B cell (primary cell): ENCODE results near the gene ARHGAP22. TPM values are rescaled to one million over a fixed set of nuclear protein-coding genes. Genes with fewer than 3 reads are reported as not detected.

Source experiments
- ATAC-seq: fragments of 200-7000 bp; cut with Tn5 transposase; one replicate; pipeline ENCODE4 v1.10.0; 2021; ENCODE audit warnings: low read depth, mild to moderate bottlenecking, moderate number of reproducible peaks, moderate library complexity
- CTCF ChIA-PET: fragments of 350-600 bp; sonication (Branson Sonifier 250); formaldehyde crosslinking; loops from one replicate; lab custom pipeline; 2021; ENCODE audit warnings: antibody characterized with exemption, inconsistent platforms; lab: Charles Lee
- POLR2A ChIA-PET: fragments of 350-600 bp; sonication (Branson Sonifier 250); formaldehyde crosslinking; loops from one replicate; lab custom pipeline; 2021; ENCODE audit warnings: antibody characterized with exemption; lab: Charles Lee
- DNase-seq: peaks from one replicate; pipeline ENCODE4 v3.0.0; 2013
- H2AFZ ChIP-seq: 2 replicates; pipeline ENCODE4 v1.6.1; 2012; ENCODE audit warnings: mild to moderate bottlenecking, low read depth, low read length; ENCODE audit not compliant: insufficient read depth, poor library complexity, severe bottlenecking
- H3K27ac ChIP-seq, 2 donors: 1 replicate in 1 of 2; 2 replicates in 1 of 2; pipeline ENCODE4 v1.5.1; 2012 to 2013; ENCODE audit warnings: low read length in 2 of 2, mild to moderate bottlenecking in 2 of 2, moderate library complexity in 1 of 2
- H3K27me3 ChIP-seq, 4 experiments: fragments of 200-600 bp in 1 of 4; sonication (generic) in 1 of 4; replicated peaks in 1 of 4; 1 replicate in 2 of 4; 2 replicates in 2 of 4; pipeline versions ENCODE4 v1.6.1 to v1.7.0; 2013 to 2016; ENCODE audit warnings: low read length in 3 of 4, mild to moderate bottlenecking in 2 of 4, mixed read lengths in 1 of 4, moderate library complexity in 1 of 4; ENCODE audit not compliant: insufficient read depth in 4 of 4, control insufficient read depth in 3 of 4; ENCODE audit errors: control extremely low read depth in 1 of 4
- H3K36me3 ChIP-seq, 2 experiments: replicated peaks in 1 of 2; 1 replicate in 1 of 2; 2 replicates in 1 of 2; pipeline versions ENCODE4 v1.6.1 to v1.7.1; 2013; ENCODE audit warnings: low read length in 1 of 2; ENCODE audit not compliant: insufficient read depth in 2 of 2, control insufficient read depth in 1 of 2; ENCODE audit errors: control extremely low read depth in 1 of 2, extremely low read depth in 1 of 2
- H3K4me1 ChIP-seq, 2 donors: fragments of 200-600 bp in 1 of 2; sonication (generic) in 1 of 2; 1 replicate in 1 of 2; 2 replicates in 1 of 2; pipeline versions ENCODE4 v1.5.1 to v1.6.1; 2013 to 2017; ENCODE audit warnings: low read length in 2 of 2; ENCODE audit not compliant: control insufficient read depth in 2 of 2, insufficient read depth in 2 of 2
- H3K4me2 ChIP-seq: replicated peaks from 2 replicates; pipeline ENCODE3; 2012; ENCODE audit warnings: mild to moderate bottlenecking, low read depth, low read length; ENCODE audit not compliant: poor library complexity, severe bottlenecking
- H3K4me3 ChIP-seq, 5 experiments: fragments of 200-600 bp in 1 of 5; sonication (generic) in 1 of 5; 1 replicate in 3 of 5; 2 replicates in 2 of 5; pipeline versions ENCODE4 v1.5.1 to v1.7.0; 2011 to 2016; ENCODE audit warnings: low read length in 4 of 5, mild to moderate bottlenecking in 4 of 5, low read depth in 2 of 5, control low read depth in 1 of 5, moderate library complexity in 1 of 5; ENCODE audit not compliant: insufficient read depth in 1 of 5; ENCODE audit errors: control extremely low read depth in 1 of 5, extremely low read depth in 1 of 5
- H3K79me2 ChIP-seq: fragments of 200-600 bp; sonication (generic); one replicate; pipeline ENCODE4 v1.6.0; 2016; ENCODE audit warnings: low read length; ENCODE audit not compliant: control insufficient read depth, insufficient read depth
- H3K9ac ChIP-seq: fragments of 200-600 bp; sonication (generic); 2 replicates; pipeline ENCODE4 v1.6.1; 2017; ENCODE audit warnings: mild to moderate bottlenecking, low read length, moderate library complexity
- H3K9me3 ChIP-seq, 3 donors: one replicate each; pipeline versions ENCODE4 v1.6.1 to v1.7.1; 2013; ENCODE audit warnings: low read length in 2 of 3; ENCODE audit not compliant: control insufficient read depth in 2 of 3, insufficient read depth in 1 of 3; ENCODE audit errors: control extremely low read depth in 1 of 3
- H4K20me1 ChIP-seq: 2 replicates; pipeline ENCODE4 v1.6.0; 2012; ENCODE audit warnings: mild to moderate bottlenecking, low read length; ENCODE audit not compliant: insufficient read depth, control insufficient read depth, poor library complexity, severe bottlenecking
- H3K27ac Mint-ChIP-seq: one replicate; pipeline ENCODE4 v1.8.0; 2021; ENCODE audit warnings: mixed read lengths
- H3K27me3 Mint-ChIP-seq: one replicate; pipeline ENCODE4 v1.8.0; 2021; ENCODE audit warnings: mixed read lengths
- H3K4me1 Mint-ChIP-seq: one replicate; pipeline ENCODE4 v1.8.0; 2021; ENCODE audit warnings: mixed read lengths
- H3K4me3 Mint-ChIP-seq: one replicate; pipeline ENCODE4 v1.8.0; 2021; ENCODE audit warnings: mixed read lengths
- H3K9me3 Mint-ChIP-seq: one replicate; pipeline ENCODE4 v1.8.0; 2022; ENCODE audit warnings: mixed read lengths; ENCODE audit not compliant: insufficient read depth
- CTCF ChIP-seq: fragments of 200-600 bp; IDR thresholded peaks from one replicate; pipeline ENCODE4 v1.8.0; 2022; ENCODE audit warnings: antibody characterized with exemption, mild to moderate bottlenecking
- EZH2 ChIP-seq: IDR thresholded peaks from 2 replicates; pipeline ENCODE4 v1.6.1; 2012; ENCODE audit warnings: borderline replicate concordance, low read depth, mild to moderate bottlenecking, moderate library complexity, low read length; ENCODE audit not compliant: insufficient read depth, poor library complexity, severe bottlenecking
- WGBS: methylation state at CpG from one replicate; pipeline ENCODE4 v1.1.5; 2013; ENCODE audit warnings: missing lambda C conversion rate; ENCODE audit not compliant: insufficient coverage; 5-methylcytosine and 5-hydroxymethylcytosine counted together
- intact Hi-C: fragments of 100-400 bp; cut with micrococcal nuclease; formaldehyde crosslinking; loops from one replicate; pipeline ENCODE4 v1.10.0; 2022
- polyA plus RNA-seq: library from polyadenylated mRNA; depleted of rRNA; stranded (reverse); fragments of >200 nt; gene quantifications from 2 replicates; pipeline ENCODE4 v1.2.3, GENCODE V29; 2012
- total RNA-seq, 2 donors: library from RNA; stranded (reverse); fragments of 120-200 nt in 1 of 2; gene quantifications; 1 replicate in 1 of 2; 2 replicates in 1 of 2; pipeline versions ENCODE4 v1.2.3 to v1.2.4, GENCODE V29; 2013 to 2022

Gene ARHGAP22
- total and polyA plus RNA-seq, 2 donors (not counting 1 experiment from before 2014, with no cell fraction given): 1.9 to 2.0 TPM

- Histone ChIP-seq H3K4me3 (no peak overlapping the region), H3K27ac (no peak overlapping the region), H2AFZ (no peak overlapping the region), H3K27me3 (no peaks in the 10 kb centered on the region), H3K9me3 (peaks cover 0 to 13% (median 0%) of the 10 kb centered on the region in 3 donors), H4K20me1 (no peaks in the 10 kb centered on the region), H3K4me1 (peaks cover 8 to 12% of the 10 kb centered on the region in 2 donors), H3K36me3 (no peaks in the 10 kb centered on the region), H3K79me2 (no peaks in the 10 kb centered on the region), H3K9ac (no peak overlapping the region), H3K4me2 (no peak overlapping the region)
- POLR2A ChIA-PET: no interaction called here
- DNase-seq (no peak), ATAC-seq (no peak)
- CTCF ChIA-PET: interaction anchor here (0.9 to 5.1 kb wide), 4 partner anchors 11 to 67 kb away, joined by 3 to 26 read pairs (median 4); no protein-coding TSS in a partner anchor
- intact Hi-C loops: no loop called here
- Mint-ChIP-seq H3K27ac (no peak overlapping the region), H3K9me3 (no peaks in the 10 kb centered on the region), H3K4me3 (no peak overlapping the region), H3K27me3 (no peaks in the 10 kb centered on the region), H3K4me1 (peaks cover 25% of the 10 kb centered on the region)
- WGBS: 89% methylated on average over 5 of the region's 5 CpGs
- TF ChIP-seq EZH2 (no peak), CTCF (no peak)
These were observed 15.6 kb downstream of the ARHGAP22 start for GRCh38 chr10:48589266-48589665.

DNA sequence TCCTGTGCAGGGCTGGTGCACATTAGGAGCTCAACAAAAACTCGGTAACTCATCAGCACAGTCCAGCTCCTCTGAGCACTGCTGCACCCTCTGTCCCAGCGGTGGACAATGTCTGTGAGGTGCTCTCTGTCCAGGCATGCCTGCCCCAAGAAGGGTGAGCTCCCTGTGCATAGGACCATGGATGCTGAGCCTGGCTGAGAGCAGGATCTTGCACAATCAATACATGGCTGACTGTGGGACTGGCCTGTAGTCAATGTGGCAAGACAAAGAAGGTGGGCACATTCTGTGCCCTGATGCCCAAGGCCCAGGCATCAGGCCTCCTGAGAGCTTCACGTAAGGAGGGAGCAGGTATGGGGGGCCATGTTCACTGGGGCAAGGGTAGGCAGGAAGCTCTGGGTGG lies 17.1 kb downstream of the ARHGAP22 start:
- CTCF ChIA-PET: interaction anchor here (0.8 to 5.1 kb wide), 9 partner anchors 10 to 68 kb away, joined by 3 to 26 read pairs (median 4); no protein-coding TSS in a partner anchor
- intact Hi-C loops: no loop called here

More for the DNA sequence above, 17.1 kb downstream of the ARHGAP22 start:
- H3K4me1 Mint-ChIP-seq: peaks cover 28% of the 10 kb centered on the region
- TF ChIP-seq EZH2 (no peak), CTCF (no peak)
- peaks cover 0 to 13% (median 0%) of the 10 kb centered on the region in 3 donors for H3K9me3 ChIP-seq
- no peaks in the 10 kb centered on the region for H3K9me3 Mint-ChIP-seq
- 98% methylated on average over 3 of the region's 3 CpGs for WGBS
- ATAC-seq (no peak), DNase-seq (no peak)
- H3K79me2 ChIP-seq: no peaks in the 10 kb centered on the region
- H3K27ac Mint-ChIP-seq: no peak overlapping the region
- no peak overlapping the region for H3K9ac ChIP-seq
- peaks cover 8 to 12% of the 10 kb centered on the region in 2 donors for H3K4me1 ChIP-seq
- no peak overlapping the region for H3K27ac ChIP-seq
- H3K36me3 ChIP-seq: no peaks in the 10 kb centered on the region
- no peaks in the 10 kb centered on the region for H4K20me1 ChIP-seq
- H3K27me3 Mint-ChIP-seq: no peaks in the 10 kb centered on the region
- POLR2A ChIA-PET: no interaction called here
- no peak overlapping the region for H2AFZ ChIP-seq
- no peak overlapping the region for H3K4me3 ChIP-seq
- H3K4me3 Mint-ChIP-seq: no peak overlapping the region
- H3K27me3 ChIP-seq: no peaks in the 10 kb centered on the region
- H3K4me2 ChIP-seq: no peak overlapping the region
